HEK293 (cell line): Measurements from ENCODE around the gene CSNK1G2.

Experiments used
- CTCF ChIA-PET: fragments of 350-600 bp; formaldehyde crosslinking; extraction: SDS; loops from one replicate; lab custom pipeline; 2021; ENCODE audit warnings: antibody characterized with exemption; lab: Yijun Ruan, JAX
- POLR2A ChIA-PET: fragments of 300-600 bp; formaldehyde crosslinking; extraction: SDS; loops from one replicate; lab custom pipeline; 2020; ENCODE audit warnings: antibody characterized with exemption, inconsistent platforms; lab: Yijun Ruan, JAX
- H3K27ac ChIP-seq: fragments of 200-500 bp; sonication (Bioruptor generic); 2 replicates; pipeline ENCODE4 v1.5.1; 2014; ENCODE audit warnings: low read depth, low read length, control low read depth, inconsistent platforms; ENCODE audit errors: extremely low read depth
- H3K36me3 ChIP-seq, 2 experiments: fragments of 200-500 bp in 1 of 2; sonication (Bioruptor generic) in 1 of 2; 1 replicate in 1 of 2; 2 replicates in 1 of 2; pipeline ENCODE4 v1.5.1; 2014 to 2017; ENCODE audit warnings: inconsistent platforms in 2 of 2, low read length in 2 of 2; ENCODE audit not compliant: control insufficient read depth in 2 of 2, insufficient read depth in 1 of 2
- H3K4me1 ChIP-seq: fragments of 200-500 bp; sonication (Bioruptor generic); 2 replicates; pipeline ENCODE4 v1.5.1; 2014; ENCODE audit warnings: mild to moderate bottlenecking, low read length, inconsistent platforms; ENCODE audit not compliant: control insufficient read depth, insufficient read depth
- H3K4me3 ChIP-seq: 2 replicates; pipeline ENCODE4 v1.5.1; 2011; ENCODE audit warnings: low read depth, mild to moderate bottlenecking, control low read depth, low read length, moderate library complexity
- H3K9me3 ChIP-seq: fragments of 200-500 bp; sonication (Bioruptor generic); 2 replicates; pipeline ENCODE4 v1.5.1; 2014; ENCODE audit warnings: low read depth, low read length, inconsistent platforms; ENCODE audit not compliant: control insufficient read depth, insufficient read depth
- BCL11B ChIP-seq: fragments of 450-650 bp; formaldehyde crosslinking; IDR thresholded peaks from 2 replicates; pipeline ENCODE4 v1.5.1; 2016; ENCODE audit warnings: low read depth, missing biosample characterization, missing genetic modification characterization
- EGR2 ChIP-seq: fragments of 450-650 bp; formaldehyde crosslinking; IDR thresholded peaks from 2 replicates; pipeline ENCODE4 v1.5.1; 2016; ENCODE audit warnings: low read depth, missing biosample characterization, missing genetic modification characterization
- ZBTB1 ChIP-seq: fragments of 450-650 bp; formaldehyde crosslinking; IDR thresholded peaks from 2 replicates; pipeline ENCODE4 v1.5.1; 2016; ENCODE audit warnings: missing biosample characterization, missing genetic modification characterization
- ZBTB21 ChIP-seq: fragments of 450-650 bp; formaldehyde crosslinking; IDR thresholded peaks from 2 replicates; pipeline ENCODE4 v1.5.1; 2017; ENCODE audit warnings: missing biosample characterization, missing genetic modification characterization
- ZFHX2 ChIP-seq: fragments of 450-650 bp; formaldehyde crosslinking; conservative IDR thresholded peaks from 2 replicates; pipeline ENCODE4 v1.5.1; 2016; ENCODE audit warnings: missing biosample characterization, missing genetic modification characterization
- ZFP69B ChIP-seq: fragments of 450-650 bp; formaldehyde crosslinking; IDR thresholded peaks from 2 replicates; pipeline ENCODE4 v1.5.1; 2016; ENCODE audit warnings: missing biosample characterization, missing genetic modification characterization
- ZNF335 ChIP-seq: fragments of 450-650 bp; formaldehyde crosslinking; conservative IDR thresholded peaks from 2 replicates; pipeline ENCODE4 v1.5.1; 2016; ENCODE audit warnings: missing biosample characterization, missing genetic modification characterization
- ZNF548 ChIP-seq: fragments of 450-650 bp; formaldehyde crosslinking; IDR thresholded peaks from 2 replicates; pipeline ENCODE4 v1.5.1; 2016; ENCODE audit warnings: missing biosample characterization, missing genetic modification characterization
- ZNF555 ChIP-seq: fragments of 450-650 bp; formaldehyde crosslinking; conservative IDR thresholded peaks from 2 replicates; pipeline ENCODE4 v1.5.1; 2017; ENCODE audit warnings: missing biosample characterization, mild to moderate bottlenecking, missing genetic modification characterization, inconsistent platforms
- ZNF629 ChIP-seq: fragments of 450-650 bp; formaldehyde crosslinking; IDR thresholded peaks from 2 replicates; pipeline ENCODE4 v1.5.1; 2017; ENCODE audit warnings: missing biosample characterization, missing genetic modification characterization
- ZNF692 ChIP-seq: fragments of 450-650 bp; formaldehyde crosslinking; IDR thresholded peaks from 2 replicates; pipeline ENCODE4 v1.5.1; 2016; ENCODE audit warnings: missing biosample characterization, missing genetic modification characterization
- ZNF776 ChIP-seq: fragments of 450-650 bp; formaldehyde crosslinking; IDR thresholded peaks from 2 replicates; pipeline ENCODE4 v1.5.0; 2017; ENCODE audit warnings: missing biosample characterization, missing genetic modification characterization, borderline replicate concordance
- ZNF837 ChIP-seq: fragments of 450-650 bp; formaldehyde crosslinking; IDR thresholded peaks from 2 replicates; pipeline ENCODE4 v1.5.1; 2016; ENCODE audit warnings: missing biosample characterization, missing genetic modification characterization
- TF ChIP-seq, protein P1 (sequence below): fragments of 450-650 bp; formaldehyde crosslinking; IDR thresholded peaks from 2 replicates; pipeline ENCODE4 v1.5.1; 2016; ENCODE audit warnings: missing biosample characterization, missing genetic modification characterization

The CSNK1G2 gene

GRCh38 chr19:1921326-1921725, 19.6 kb upstream of the CSNK1G2 start:
- Histone ChIP-seq H3K9me3 (no peaks in the 10 kb centered on the region), H3K4me1 (no peaks in the 10 kb centered on the region), H3K4me3 (no peak overlapping the region), H3K27ac (no peak overlapping the region), H3K36me3 (peaks cover 0 to 63% of the 10 kb centered on the region in 2 experiments; a peak in 2 of 3 replicates)
- ChIA-PET CTCF (no interaction called here), POLR2A (interaction anchor here (0.5 kb wide), 1 partner anchor 61 kb away, joined by 5 read pairs; no protein-coding TSS in a partner anchor)
- TF ChIP-seq EGR2 (tag by site-specific recombination) (peak; percentile 34; the same call in 1 of the 2 replicates), ZFP69B (peak; percentile 50), ZNF692 (peak; percentile 77), ZNF837 (tag by site-specific recombination) (no peak), ZFHX2 (tag by site-specific recombination) (no peak; the same call in 1 of the 2 replicates)

GRCh38 chr19:1921825-1922224, 19.1 kb upstream of the CSNK1G2 start:
- peaks cover 0 to 63% of the 10 kb centered on the region in 2 experiments; a peak in 2 of 3 replicates for H3K36me3 ChIP-seq
- no peak overlapping the region for H3K4me3 ChIP-seq
- POLR2A ChIA-PET: no interaction called here
- H3K4me1 ChIP-seq: no peaks in the 10 kb centered on the region
- H3K27ac ChIP-seq: no peak overlapping the region
- CTCF ChIA-PET: no interaction called here
- H3K9me3 ChIP-seq: no peaks in the 10 kb centered on the region
- TF ChIP-seq ZNF555 (tag by site-specific recombination): no peak

GRCh38 chr19:1922803-1923202, 18.2 kb upstream of the CSNK1G2 start:
- H3K9me3 ChIP-seq: no peaks in the 10 kb centered on the region
- peaks cover 0 to 57% of the 10 kb centered on the region in 2 experiments; a peak in 2 of 3 replicates for H3K36me3 ChIP-seq
- TF ChIP-seq ZNF548 (tag by site-specific recombination) (no peak), ZBTB21 (tag by site-specific recombination) (no peak)
- TF ChIP-seq, all 188 proteins: peak for 0
- Histone ChIP-seq H3K4me1 (no peaks in the 10 kb centered on the region), H3K4me3 (no peak overlapping the region), H3K27ac (no peak overlapping the region)
- ChIA-PET CTCF (no interaction called here), POLR2A (interaction anchor here (0.6 kb wide), 1 partner anchor 46 kb away, joined by 4 read pairs; no protein-coding TSS in a partner anchor)

GRCh38 chr19:1923319-1923718, 17.7 kb upstream of the CSNK1G2 start:
- no peaks in the 10 kb centered on the region for H3K4me1 ChIP-seq
- peaks cover 0 to 52% of the 10 kb centered on the region in 2 experiments; a peak in 2 of 3 replicates for H3K36me3 ChIP-seq
- TF ChIP-seq ZNF776 (tag by site-specific recombination): no peak
- H3K4me3 ChIP-seq: no peak overlapping the region
- H3K9me3 ChIP-seq: no peaks in the 10 kb centered on the region
- H3K27ac ChIP-seq: no peak overlapping the region
- CTCF ChIA-PET: no interaction called here
- POLR2A ChIA-PET: interaction anchor here (0.6 kb wide), 1 partner anchor 46 kb away, joined by 4 read pairs; no protein-coding TSS in a partner anchor

DNA sequence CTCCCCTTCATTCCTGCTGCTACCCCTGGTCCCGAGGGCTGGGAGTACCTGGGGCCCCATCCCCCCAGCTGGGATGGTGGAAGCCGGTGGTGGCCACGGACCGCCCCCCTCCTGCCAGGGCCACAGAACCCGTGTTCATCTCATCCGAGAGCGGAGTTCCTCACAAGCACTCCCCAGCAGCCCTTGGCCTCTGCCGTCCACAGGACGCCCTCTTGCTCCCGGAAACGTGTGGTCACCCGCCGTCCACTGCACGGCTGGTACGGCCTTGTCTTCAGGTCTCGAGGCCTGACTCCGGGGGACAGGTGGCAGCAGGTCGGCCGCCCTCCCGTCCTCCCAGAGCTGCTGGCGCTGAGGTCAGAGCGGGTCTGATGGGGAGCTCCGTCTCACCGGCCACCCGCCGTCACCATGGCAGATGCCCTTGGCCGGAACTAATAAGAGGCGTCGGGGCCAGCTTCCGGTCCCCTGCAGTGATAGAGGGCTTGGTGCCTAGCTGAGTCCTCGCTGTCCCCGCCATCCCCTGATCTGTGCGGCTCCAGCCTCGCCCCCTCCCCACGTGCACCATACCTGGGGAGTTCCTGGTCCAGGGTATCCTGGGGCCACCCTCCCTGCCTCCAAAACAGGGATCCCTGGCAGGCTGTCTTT, 16.5 kb upstream of the CSNK1G2 start:
- no peak overlapping the region for H3K4me3 ChIP-seq
- ChIA-PET POLR2A (interaction anchor here (0.6 kb wide), 1 partner anchor 26 kb away, joined by 4 read pairs; no protein-coding TSS in a partner anchor), CTCF (no interaction called here)
- H3K9me3 ChIP-seq: no peaks in the 10 kb centered on the region
- no peaks in the 10 kb centered on the region for H3K4me1 ChIP-seq
- peaks cover 0 to 45% of the 10 kb centered on the region in 2 experiments; a peak in 2 of 3 replicates for H3K36me3 ChIP-seq
- H3K27ac ChIP-seq: no peak overlapping the region
- TF ChIP-seq BCL11B (no peak), ZNF629 (tag by site-specific recombination) (no peak), ZBTB1 (no peak), ZNF335 (no peak)
- TF ChIP-seq, protein P1, sequence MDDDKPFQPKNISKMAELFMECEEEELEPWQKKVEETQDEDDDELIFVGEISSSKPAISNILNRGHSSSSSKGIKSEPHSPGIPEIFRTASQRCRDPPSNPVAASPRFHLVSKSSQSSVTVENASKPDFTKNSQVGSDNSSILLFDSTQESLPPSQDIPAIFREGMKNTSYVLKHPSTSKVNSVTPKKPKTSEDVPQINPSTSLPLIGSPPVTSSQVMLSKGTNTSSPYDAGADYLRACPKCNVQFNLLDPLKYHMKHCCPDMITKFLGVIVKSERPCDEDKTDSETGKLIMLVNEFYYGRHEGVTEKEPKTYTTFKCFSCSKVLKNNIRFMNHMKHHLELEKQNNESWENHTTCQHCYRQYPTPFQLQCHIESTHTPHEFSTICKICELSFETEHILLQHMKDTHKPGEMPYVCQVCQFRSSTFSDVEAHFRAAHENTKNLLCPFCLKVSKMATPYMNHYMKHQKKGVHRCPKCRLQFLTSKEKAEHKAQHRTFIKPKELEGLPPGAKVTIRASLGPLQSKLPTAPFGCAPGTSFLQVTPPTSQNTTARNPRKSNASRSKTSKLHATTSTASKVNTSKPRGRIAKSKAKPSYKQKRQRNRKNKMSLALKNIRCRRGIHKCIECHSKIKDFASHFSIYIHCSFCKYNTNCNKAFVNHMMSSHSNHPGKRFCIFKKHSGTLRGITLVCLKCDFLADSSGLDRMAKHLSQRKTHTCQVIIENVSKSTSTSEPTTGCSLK: no peak
